Measurements from ENCODE around the gene LRRC63. TPM values are rescaled to one million over a fixed set of nuclear protein-coding genes. Genes with fewer than 3 reads are reported as not detected.
"Not testable (repeated sequence)": the region's sequence is repeated elsewhere in the genome, so short reads cannot be mapped to it uniquely, and the experiment has no call there.

Gene LRRC63
- total RNA-seq, 1 donor from 2014 or later, result 1.2 TPM

GRCh38 chr13:46181377-46181839, 30.3 kb upstream of the LRRC63 start:
- intact Hi-C loops (cut with micrococcal nuclease), result loop anchor here (2.0 to 5.0 kb wide), 4 partner anchors 116 to 841 kb away; partner anchors contain the start of genes LRCH1 and TPT1

GRCh38 chr13:46181840-46182490, 29.8 kb upstream of the LRRC63 start, which contains the start of gene LCP1:
LCP1 (minus strand) TSS chr13:46182177; CDS start chr13:46159662, 22,515 bp downstream.
- intact Hi-C loops (cut with micrococcal nuclease), result loop anchor here (1.0 to 5.0 kb wide), 8 partner anchors 9 to 841 kb away; partner anchors contain the start of genes LRCH1, LRRC63, TPT1 and ZC3H13

- intact Hi-C loops (cut with micrococcal nuclease), result loop anchor here (1.0 to 5.0 kb wide), 7 partner anchors 9 to 370 kb away; partner anchors contain the start of genes LRCH1, LRRC63 and ZC3H13
These were observed 29.2 kb upstream of the LRRC63 start for GRCh38 chr13:46182491-46182877.

- intact Hi-C loops (cut with micrococcal nuclease), result loop anchor here (5.0 kb wide), 3 partner anchors 114 to 369 kb away; partner anchors contain the start of gene LRCH1
These were observed 28.4 kb upstream of the LRRC63 start for GRCh38 chr13:46183018-46183946.

GRCh38 chr13:46184277-46184699, 27.4 kb upstream of the LRRC63 start:
- intact Hi-C loops (cut with micrococcal nuclease), result loop anchor here (1.0 to 5.0 kb wide), 5 partner anchors 15 to 368 kb away; partner anchors contain the start of gene LRCH1

- intact Hi-C loops (cut with micrococcal nuclease), result no loop called here
These were observed 26.1 kb upstream of the LRRC63 start for GRCh38 chr13:46185634-46186033.

GRCh38 chr13:46192412-46192811, 19.3 kb upstream of the LRRC63 start:
- intact Hi-C loops (cut with micrococcal nuclease), result no loop called here

- intact Hi-C loops (cut with micrococcal nuclease), result no loop called here
These were observed 16.7 kb upstream of the LRRC63 start for GRCh38 chr13:46195016-46195415.

GRCh38 chr13:46197299-46198048, 14.3 kb upstream of the LRRC63 start:
- intact Hi-C loops (cut with micrococcal nuclease), result no loop called here

- intact Hi-C loops (cut with micrococcal nuclease), result no loop called here
These were observed 13.0 kb upstream of the LRRC63 start for GRCh38 chr13:46198696-46199193.

GRCh38 chr13:46202188-46202795, 9.4 kb upstream of the LRRC63 start:
- intact Hi-C loops (cut with micrococcal nuclease), result loop anchor here (1.0 kb wide), 2 partner anchors 9 to 20 kb away; partner anchors contain the start of genes LCP1 and LRRC63

GRCh38 chr13:46202966-46203365, 8.8 kb upstream of the LRRC63 start:
- intact Hi-C loops (cut with micrococcal nuclease), result loop anchor here (1.0 kb wide), 2 partner anchors 8 to 21 kb away; partner anchors contain the start of genes LCP1 and LRRC63

- intact Hi-C loops (cut with micrococcal nuclease), result no loop called here
These were observed 5.6 kb upstream of the LRRC63 start for GRCh38 chr13:46206143-46206542.

GRCh38 chr13:46207828-46208227, 3.9 kb upstream of the LRRC63 start:
- intact Hi-C loops (cut with micrococcal nuclease), result no loop called here

- intact Hi-C loops (cut with micrococcal nuclease), result loop anchor here (1.0 to 5.0 kb wide), 5 partner anchors 8 to 869 kb away; partner anchors contain the start of genes LCP1, TPT1 and ZC3H13
These were observed 1.2 kb upstream of the LRRC63 start for GRCh38 chr13:46210362-46211083.

GRCh38 chr13:46211116-46211482, 629 bp upstream of the LRRC63 start:
- intact Hi-C loops (cut with micrococcal nuclease), result loop anchor here (1.0 to 5.0 kb wide), 5 partner anchors 9 to 870 kb away; partner anchors contain the start of genes LCP1, TPT1 and ZC3H13

GRCh38 chr13:46213242-46213641, 1.5 kb downstream of the LRRC63 start:
- intact Hi-C loops (cut with micrococcal nuclease), result loop anchor here (5.0 kb wide), 1 partner anchor 84 kb away; no protein-coding TSS in a partner anchor

GRCh38 chr13:46214741-46215140, 3.0 kb downstream of the LRRC63 start:
- intact Hi-C loops (cut with micrococcal nuclease), result loop anchor here (5.0 kb wide), 1 partner anchor 83 kb away; no protein-coding TSS in a partner anchor

GRCh38 chr13:46220234-46220633, 8.5 kb downstream of the LRRC63 start:
- intact Hi-C loops (cut with micrococcal nuclease), result not testable (repeated sequence)
